ENCODE data around the gene TARBP1.
"Not testable (repeated sequence)": the region's sequence is repeated elsewhere in the genome, so short reads cannot be mapped to it uniquely, and the experiment has no call there.

TARBP1 gene

GRCh38 chr1:234368320-234369032, 110.5 kb downstream of the TARBP1 start:
- TF ChIP-seq CTCF (IDR thresholded peaks at IDR 0.05), result no peak
- Histone ChIP-seq H3K27me3 (ENCODE audit: control insufficient read depth, insufficient read depth, low read length) (no peaks in the 10 kb centered on the region), H3K27ac (no peak overlapping the region), H3K36me3 (ENCODE audit: control insufficient read depth, insufficient read depth, low read length) (no peaks in the 10 kb centered on the region), H2AFZ (no peak overlapping the region), H3K9ac (no peak overlapping the region), H3K4me2 (ENCODE audit: low read length) (no peak overlapping the region), H3K4me1 (no peaks in the 10 kb centered on the region), H3K4me3 (ENCODE audit: low read depth, low read length) (no peak overlapping the region), H3K9me3 (ENCODE audit: control insufficient read depth, low read length) (no peaks in the 10 kb centered on the region), H3K79me2 (no peaks in the 10 kb centered on the region)

DNA sequence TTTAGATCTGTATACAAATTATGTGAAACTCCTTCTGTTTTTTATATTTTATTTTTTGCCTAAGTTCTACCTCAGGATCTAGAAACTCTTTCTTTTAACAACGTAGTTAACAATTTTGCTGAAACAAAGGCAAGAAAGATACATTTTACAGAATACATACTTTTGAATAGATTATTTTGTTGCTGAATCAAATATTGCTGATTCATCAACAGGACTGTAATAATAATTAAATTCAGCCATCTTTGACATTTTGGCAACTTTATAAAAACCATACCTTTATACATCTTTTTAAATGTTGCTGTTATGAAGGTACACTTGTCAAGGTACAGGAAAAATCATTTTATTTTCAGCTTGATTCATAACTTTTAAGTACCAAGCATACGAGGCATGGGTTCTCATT, 116.4 kb downstream of the TARBP1 start:
- TF ChIP-seq CTCF (IDR thresholded peaks at IDR 0.05), result no peak
- no peaks in the 10 kb centered on the region for H3K27me3 ChIP-seq (ENCODE audit: control insufficient read depth, insufficient read depth, low read length)
- no peak overlapping the region for H3K9ac ChIP-seq
- H3K36me3 ChIP-seq (ENCODE audit: control insufficient read depth, insufficient read depth, low read length), result no peaks in the 10 kb centered on the region
- no peak overlapping the region for H2AFZ ChIP-seq
- no peak overlapping the region for H3K4me2 ChIP-seq (ENCODE audit: low read length)
- no peaks in the 10 kb centered on the region for H3K4me1 ChIP-seq
- H3K4me3 ChIP-seq (ENCODE audit: low read depth, low read length), result no peak overlapping the region
- no peak overlapping the region for H3K27ac ChIP-seq
- H3K9me3 ChIP-seq (ENCODE audit: control insufficient read depth, low read length), result no peaks in the 10 kb centered on the region
- peaks cover 4% of the 10 kb centered on the region for H3K79me2 ChIP-seq

GRCh38 chr1:234361102-234361603, 117.8 kb downstream of the TARBP1 start:
- Histone ChIP-seq H2AFZ (no peak overlapping the region), H3K4me1 (no peaks in the 10 kb centered on the region), H3K27me3 (ENCODE audit: control insufficient read depth, insufficient read depth, low read length) (no peaks in the 10 kb centered on the region), H3K9ac (no peak overlapping the region), H3K27ac (no peak overlapping the region), H3K9me3 (ENCODE audit: control insufficient read depth, low read length) (no peaks in the 10 kb centered on the region), H3K4me2 (ENCODE audit: low read length) (no peak overlapping the region), H3K36me3 (ENCODE audit: control insufficient read depth, insufficient read depth, low read length) (no peaks in the 10 kb centered on the region), H3K4me3 (ENCODE audit: low read depth, low read length) (no peak overlapping the region), H3K79me2 (peaks cover 4% of the 10 kb centered on the region)
- TF ChIP-seq CTCF (IDR thresholded peaks at IDR 0.05), result no peak

DNA sequence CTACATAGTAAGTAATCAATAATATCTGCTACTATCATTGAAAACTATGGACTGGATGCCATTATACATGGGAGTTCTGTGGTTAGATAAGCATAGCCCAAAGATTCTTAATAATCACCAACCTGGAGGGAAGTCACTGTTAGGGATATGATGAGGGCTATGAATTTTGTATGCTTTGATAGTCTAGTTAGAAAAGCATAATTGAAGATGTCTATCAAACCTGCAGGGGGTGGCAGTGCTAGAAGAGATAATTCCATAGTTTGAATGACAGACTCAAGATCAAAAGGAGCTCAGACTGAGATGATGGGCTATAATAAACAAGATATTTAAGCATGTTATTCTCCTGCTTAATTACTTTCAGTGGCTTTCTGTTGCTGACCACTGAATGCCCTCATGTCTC, 121.1 kb downstream of the TARBP1 start:
- Histone ChIP-seq H3K79me2 (peaks cover 4% of the 10 kb centered on the region), H3K4me2 (ENCODE audit: low read length) (no peak overlapping the region), H3K4me3 (ENCODE audit: low read depth, low read length) (no peak overlapping the region), H3K36me3 (ENCODE audit: control insufficient read depth, insufficient read depth, low read length) (no peaks in the 10 kb centered on the region), H2AFZ (no peak overlapping the region), H3K27ac (no peak overlapping the region), H3K9me3 (ENCODE audit: control insufficient read depth, low read length) (no peaks in the 10 kb centered on the region), H3K27me3 (ENCODE audit: control insufficient read depth, insufficient read depth, low read length) (no peaks in the 10 kb centered on the region), H3K9ac (no peak overlapping the region), H3K4me1 (no peaks in the 10 kb centered on the region)
- no peak for TF ChIP-seq CTCF (IDR thresholded peaks at IDR 0.05)

GRCh38 chr1:234356615-234357269, 122.2 kb downstream of the TARBP1 start:
- peak overlapping the region; percentile 55 for H3K27ac ChIP-seq
- H2AFZ ChIP-seq, result peak overlapping the region; percentile 80
- H3K9me3 ChIP-seq (ENCODE audit: control insufficient read depth, low read length); H3K79me2 ChIP-seq; H3K27me3 ChIP-seq (ENCODE audit: control insufficient read depth, insufficient read depth, low read length); H3K9ac ChIP-seq; H3K4me2 ChIP-seq (ENCODE audit: low read length); H3K36me3 ChIP-seq (ENCODE audit: control insufficient read depth, insufficient read depth, low read length); H3K4me3 ChIP-seq (ENCODE audit: low read depth, low read length); H3K4me1 ChIP-seq: not testable (repeated sequence)

Measured in parathyroid adenoma (tissue), 2 donors.